Lower lobe of right lung (tissue), 2 donors: ENCODE results near the gene CTNS. TPM values are rescaled to one million over a fixed set of nuclear protein-coding genes. Genes with fewer than 3 reads are reported as not detected.

Experiments
- ATAC-seq, 2 donors: fragments of 200-7000 bp; cut with Tn5 transposase; one replicate each; pipeline ENCODE4 v1.9.1; 2020 to 2022; ENCODE audit warnings: mild to moderate bottlenecking in 2 of 2, moderate library complexity in 2 of 2
- DNase-seq: peaks from one replicate; pipeline ENCODE4 v3.0.0-alpha.2; 2020
- H3K27ac ChIP-seq: fragments of 200-600 bp; one replicate; pipeline ENCODE4 v1.8.0; 2022
- H3K27me3 ChIP-seq: fragments of 200-600 bp; one replicate; pipeline ENCODE4 v1.8.0; 2022; ENCODE audit warnings: low read depth
- H3K36me3 ChIP-seq: fragments of 200-600 bp; one replicate; pipeline ENCODE4 v1.8.0; 2022; ENCODE audit warnings: mild to moderate bottlenecking
- H3K4me1 ChIP-seq: fragments of 200-600 bp; one replicate; pipeline ENCODE4 v1.8.0; 2022
- H3K4me3 ChIP-seq: fragments of 200-600 bp; one replicate; pipeline ENCODE4 v1.8.0; 2022; ENCODE audit warnings: mild to moderate bottlenecking
- H3K9me3 ChIP-seq: fragments of 200-600 bp; one replicate; pipeline ENCODE4 v1.8.0; 2022
- CTCF ChIP-seq: fragments of 200-600 bp; IDR thresholded peaks from one replicate; pipeline ENCODE4 v1.8.0; 2022; ENCODE audit warnings: antibody characterized with exemption, mild to moderate bottlenecking
- intact Hi-C: fragments of 100-400 bp; cut with DNase I; formaldehyde crosslinking; loops from one replicate; pipeline ENCODE4 v1.11.0; 2022
- total RNA-seq: library from RNA; stranded (reverse); fragmentation: NEBNext Ultra II Directional; extraction: Animal tissue kit (Norgen Biotek cat#: 25700); gene quantifications from one replicate; pipeline ENCODE4 v1.2.1, GENCODE V29; 2021
- donor health status: DM: no; HTN: yes; CAD: no; lungs with severe emphysema.

CTNS gene
- total RNA-seq, 1 donor from 2014 or later: 21.1 TPM

DNA sequence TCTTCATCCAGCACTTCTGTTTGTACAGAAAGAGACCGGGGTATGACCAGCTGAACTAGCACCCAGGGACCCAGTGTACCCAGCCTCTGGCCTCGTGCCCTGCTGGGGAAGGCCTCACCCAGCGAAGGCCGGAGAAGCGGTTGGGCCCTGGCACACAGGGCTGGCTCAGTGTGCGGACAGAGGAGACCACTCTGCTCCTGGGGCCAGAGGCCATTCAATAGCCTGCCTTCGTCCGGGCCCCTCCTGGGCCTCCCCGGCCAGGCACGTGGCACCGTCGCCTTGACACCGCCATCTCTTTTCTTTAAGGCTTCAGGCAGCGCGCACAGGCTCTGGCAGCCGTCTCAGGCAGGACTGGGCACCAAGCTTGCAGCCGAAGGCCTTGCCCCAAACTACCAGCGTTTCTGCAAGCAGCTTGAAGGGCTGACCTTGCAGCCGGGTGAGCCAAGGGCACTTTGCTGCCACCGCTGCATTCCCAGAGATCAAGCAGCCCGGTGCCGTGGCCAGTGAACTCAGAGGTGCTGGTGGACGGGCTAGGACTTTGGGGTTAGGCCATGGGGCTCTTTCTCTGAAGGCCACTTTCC is 23.8 kb downstream of the CTNS start:
- H3K27ac ChIP-seq: peak overlapping the region; percentile 53
- H3K36me3 ChIP-seq: peaks cover 65% of the 10 kb centered on the region
- intact Hi-C loops: no loop called here
- ATAC-seq (peak in 1 of 2 donors; percentile 7), DNase-seq (no peak)
- H3K4me3 ChIP-seq: no peak overlapping the region
- peaks cover 15% of the 10 kb centered on the region for H3K4me1 ChIP-seq
- H3K9me3 ChIP-seq: no peaks in the 10 kb centered on the region
- TF ChIP-seq CTCF: no peak
- no peaks in the 10 kb centered on the region for H3K27me3 ChIP-seq

GRCh38 chr17:3663102-3664011 is 26.8 kb downstream of the CTNS start:
- peaks cover 35% of the 10 kb centered on the region for H3K4me1 ChIP-seq
- no peaks in the 10 kb centered on the region for H3K27me3 ChIP-seq
- no peak for DNase-seq
- no peak overlapping the region for H3K27ac ChIP-seq
- no peak for ATAC-seq
- no peaks in the 10 kb centered on the region for H3K9me3 ChIP-seq
- no peak for TF ChIP-seq CTCF
- no peak overlapping the region for H3K4me3 ChIP-seq
- intact Hi-C loops: no loop called here
- H3K36me3 ChIP-seq: peaks cover 53% of the 10 kb centered on the region

DNA sequence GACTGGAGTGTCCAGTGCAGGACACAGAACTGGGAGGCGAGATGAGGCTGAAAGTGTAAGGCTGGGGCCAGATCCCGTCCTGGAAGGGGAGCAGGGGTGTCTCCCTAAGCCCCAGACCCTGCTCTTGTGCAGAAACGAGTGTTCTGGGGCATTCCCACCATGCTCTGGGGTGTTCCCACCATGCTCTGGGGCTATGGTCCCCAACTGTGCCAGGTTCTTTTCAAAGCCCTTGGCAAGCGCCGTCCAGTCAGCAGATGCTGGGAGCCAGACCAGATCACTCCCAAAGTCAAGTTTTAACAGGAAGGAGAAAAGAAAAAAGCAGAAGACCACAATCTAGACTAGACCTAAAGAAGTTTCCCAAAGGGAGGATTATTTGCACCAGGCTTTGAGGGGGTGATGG is 29.3 kb downstream of the CTNS start:
- H3K4me3 ChIP-seq: no peak overlapping the region
- no peak for TF ChIP-seq CTCF
- peaks cover 36% of the 10 kb centered on the region for H3K4me1 ChIP-seq
- H3K27ac ChIP-seq: no peak overlapping the region
- DNase-seq (no peak), ATAC-seq (no peak)
- intact Hi-C loops: no loop called here
- peaks cover 42% of the 10 kb centered on the region for H3K36me3 ChIP-seq
- no peaks in the 10 kb centered on the region for H3K27me3 ChIP-seq
- no peaks in the 10 kb centered on the region for H3K9me3 ChIP-seq

DNA sequence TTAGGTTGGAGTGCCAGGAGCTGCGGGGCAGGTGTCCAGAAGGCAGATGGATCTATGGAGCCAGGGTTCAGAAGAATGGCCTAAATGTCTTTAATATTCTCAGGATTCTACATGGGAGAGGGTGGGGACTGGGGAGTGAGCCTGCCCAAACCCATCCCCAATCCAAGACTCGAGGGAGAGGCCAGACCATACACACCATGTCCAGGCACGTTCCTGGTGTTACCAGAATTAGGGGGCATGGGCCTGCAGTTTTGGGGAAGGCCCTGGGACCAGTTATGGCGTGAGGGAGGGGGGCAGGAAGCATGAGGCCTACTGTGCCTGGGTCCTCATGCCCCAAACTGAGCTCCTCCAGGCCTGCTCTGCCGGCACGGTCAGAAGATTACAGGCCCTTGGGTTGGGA is 30.0 kb downstream of the CTNS start:
- Histone ChIP-seq H3K4me1 (peaks cover 36% of the 10 kb centered on the region), H3K27me3 (no peaks in the 10 kb centered on the region), H3K9me3 (no peaks in the 10 kb centered on the region), H3K27ac (peak overlapping the region; percentile 96), H3K36me3 (peaks cover 36% of the 10 kb centered on the region), H3K4me3 (peak overlapping the region; percentile 93)
- intact Hi-C loops: no loop called here
- ATAC-seq (no peak), DNase-seq (no peak)
- TF ChIP-seq CTCF: no peak

- peak overlapping the region; percentile 93 for H3K4me3 ChIP-seq
- peaks cover 24% of the 10 kb centered on the region for H3K36me3 ChIP-seq
- peak; percentile 92 for DNase-seq
- peak; percentile 15 for TF ChIP-seq CTCF
- ATAC-seq: peak; percentile 90 to 92
- H3K27ac ChIP-seq: peak overlapping the region; percentile 96
- intact Hi-C loops: no loop called here
- H3K4me1 ChIP-seq: peaks cover 36% of the 10 kb centered on the region
- H3K27me3 ChIP-seq: no peaks in the 10 kb centered on the region
- H3K9me3 ChIP-seq: no peaks in the 10 kb centered on the region
Measured at GRCh38 chr17:3667366-3668278, 31.1 kb downstream of the CTNS start.
